Urinary bladder (tissue), 4 donors: Measurements from ENCODE around the gene PNPLA1. TPM values are rescaled to one million over a fixed set of nuclear protein-coding genes. Genes with fewer than 3 reads are reported as not detected.

Experiments used
- DNase-seq: peaks from one replicate; pipeline ENCODE4 v3.0.0-alpha.2; 2015; ENCODE audit errors: extremely low spot score
- H3K27ac ChIP-seq: one replicate; pipeline ENCODE4 v1.5.1; 2013; ENCODE audit warnings: low read depth, mild to moderate bottlenecking, moderate library complexity
- H3K36me3 ChIP-seq: one replicate; pipeline ENCODE4 v1.6.1; 2013; ENCODE audit warnings: mild to moderate bottlenecking, moderate library complexity; ENCODE audit not compliant: insufficient read depth
- H3K4me1 ChIP-seq: one replicate; pipeline ENCODE4 v1.6.1; 2013; ENCODE audit warnings: mild to moderate bottlenecking, moderate library complexity; ENCODE audit not compliant: insufficient read depth
- H3K4me3 ChIP-seq: one replicate; pipeline ENCODE4 v1.5.1; 2013; ENCODE audit warnings: low read depth, low read length
- WGBS: extraction: QIAGEN DNeasy Blood & Tissue Kit; methylation state at CpG from one replicate; pipeline ENCODE4 v1.1.7; 2013; 5-methylcytosine and 5-hydroxymethylcytosine counted together
- polyA plus RNA-seq: library from polyadenylated mRNA; stranded (reverse); fragments of 200-250 nt; gene quantifications from one replicate; pipeline ENCODE4 v1.2.3, GENCODE V29; 2013
- total RNA-seq: library from RNA; depleted of rRNA; stranded (reverse); fragments of >200 nt; gene quantifications from one replicate; pipeline ENCODE4 v1.2.3, GENCODE V29; 2014
- donor health status: healthy with polysubstance abuse.
- donor health status: healthy.

PNPLA1 gene
- not detected for total RNA-seq
- 0.13 TPM for polyA plus RNA-seq

- no peaks in the 10 kb centered on the region for H3K4me1 ChIP-seq
- H3K4me3 ChIP-seq = no peak within 1 kb of the TSS
- H3K36me3 ChIP-seq = no peaks in the 10 kb centered on the region
- no peak for DNase-seq
- 71% methylated on average over 32 of the region's 32 CpGs for WGBS
- H3K27ac ChIP-seq = no peak within 1 kb of the TSS
These were observed at the start of gene PNPLA1 for GRCh38 chr6:36269834-36270705. Gene PNPLA1, plus strand, starts transcription at chr6:36270060. Its CDS starts 400 bp downstream, at chr6:36270460.

GRCh38 chr6:36220226-36220625 is 49.6 kb upstream of the PNPLA1 start:
- Histone ChIP-seq H3K27ac (no peak overlapping the region), H3K36me3 (no peaks in the 10 kb centered on the region), H3K4me1 (peaks cover 1% of the 10 kb centered on the region), H3K4me3 (no peak overlapping the region)
- DNase-seq = no peak
- 64% methylated on average over 4 of the region's 4 CpGs for WGBS

- Histone ChIP-seq H3K4me1 (peaks cover 1% of the 10 kb centered on the region), H3K27ac (no peak overlapping the region), H3K4me3 (no peak overlapping the region), H3K36me3 (no peaks in the 10 kb centered on the region)
- 73% methylated on average over 2 of the region's 2 CpGs for WGBS
- DNase-seq = no peak
These were observed 48.2 kb upstream of the PNPLA1 start for GRCh38 chr6:36221674-36222073.

DNA sequence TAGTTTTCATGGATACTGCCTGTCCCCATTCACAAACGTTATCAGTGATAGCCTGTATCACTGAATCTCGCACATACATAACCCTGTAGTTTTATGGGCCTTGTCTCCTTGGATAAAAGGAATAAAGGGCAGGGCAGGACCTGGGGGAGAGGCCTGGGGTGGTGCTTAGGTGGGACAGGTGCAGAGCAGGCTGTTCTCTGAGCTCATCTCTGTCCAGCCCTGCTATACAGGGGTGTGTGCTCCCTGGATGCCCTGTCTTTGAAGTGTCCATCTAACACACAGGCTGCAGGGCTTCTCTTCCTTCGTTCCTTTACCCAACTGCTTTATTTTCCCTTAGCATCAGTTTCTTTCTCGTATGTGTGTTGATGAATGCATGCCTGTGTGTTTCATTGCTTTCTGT is 46.9 kb upstream of the PNPLA1 start:
- no peak for DNase-seq
- WGBS = 71% methylated on average over 4 of the region's 4 CpGs
- Histone ChIP-seq H3K27ac (no peak overlapping the region), H3K36me3 (no peaks in the 10 kb centered on the region), H3K4me1 (peaks cover 3% of the 10 kb centered on the region), H3K4me3 (no peak overlapping the region)

DNA sequence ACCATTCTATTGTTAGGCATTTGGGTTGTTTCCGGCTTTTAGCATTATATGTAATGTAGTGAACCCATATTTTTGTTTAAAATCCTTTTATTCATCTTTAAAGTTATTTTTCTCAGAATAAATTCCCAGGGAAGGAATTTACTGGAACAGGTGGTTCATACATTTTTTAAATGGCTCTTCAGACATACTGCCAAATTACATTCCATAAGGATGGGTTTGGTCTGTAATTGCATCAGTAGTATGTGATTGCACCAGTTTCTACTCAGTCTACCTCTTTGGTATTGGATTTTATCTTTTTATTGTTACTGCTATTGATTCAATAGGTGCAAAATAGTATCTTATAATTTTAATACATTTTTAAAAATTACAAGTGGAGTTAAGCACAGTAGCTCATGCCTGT is 46.2 kb upstream of the PNPLA1 start:
- no peak for DNase-seq
- WGBS = 94% methylated on average over 1 of the region's 1 CpG
- Histone ChIP-seq H3K4me3 (no peak overlapping the region), H3K36me3 (no peaks in the 10 kb centered on the region), H3K27ac (no peak overlapping the region), H3K4me1 (peaks cover 3% of the 10 kb centered on the region)

- Histone ChIP-seq H3K27ac (no peak overlapping the region), H3K4me3 (no peak overlapping the region), H3K36me3 (no peaks in the 10 kb centered on the region), H3K4me1 (peaks cover 3% of the 10 kb centered on the region)
- WGBS = 81% methylated on average over 5 of the region's 5 CpGs
- DNase-seq = no peak
These were observed 44.9 kb upstream of the PNPLA1 start for GRCh38 chr6:36224918-36225461.

- Histone ChIP-seq H3K4me1 (peaks cover 3% of the 10 kb centered on the region), H3K27ac (no peak overlapping the region), H3K4me3 (no peak overlapping the region), H3K36me3 (no peaks in the 10 kb centered on the region)
- WGBS = 78% methylated on average over 4 of the region's 4 CpGs
- DNase-seq = no peak
These were observed 43.3 kb upstream of the PNPLA1 start for GRCh38 chr6:36226438-36227047.

GRCh38 chr6:36227379-36228228 is 42.3 kb upstream of the PNPLA1 start:
- 54% methylated on average over 1 of the region's 1 CpG for WGBS
- Histone ChIP-seq H3K4me3 (no peak overlapping the region), H3K36me3 (no peaks in the 10 kb centered on the region), H3K27ac (no peak overlapping the region), H3K4me1 (peaks cover 2% of the 10 kb centered on the region)
- DNase-seq = no peak

DNA sequence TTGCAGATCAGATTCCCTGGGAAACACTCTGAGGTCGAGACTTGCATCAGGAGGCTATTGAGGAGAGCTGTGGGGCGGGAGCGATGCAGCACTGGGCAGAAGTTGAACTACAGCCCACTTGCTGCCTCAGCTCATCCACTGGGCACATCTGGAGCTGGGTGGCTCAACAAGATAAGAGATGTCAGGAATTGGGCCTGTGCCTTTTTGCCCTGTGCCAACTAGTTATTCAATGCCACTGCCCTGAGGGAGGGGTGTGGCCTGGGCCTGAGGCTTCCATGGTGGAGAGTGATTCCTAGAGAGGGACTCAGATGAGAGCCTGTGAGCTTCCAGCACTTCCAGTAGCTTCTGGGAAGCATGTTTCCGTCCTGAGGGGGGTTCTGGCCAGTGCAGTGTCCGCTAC is 40.6 kb upstream of the PNPLA1 start:
- WGBS = 96% methylated on average over 5 of the region's 5 CpGs
- Histone ChIP-seq H3K27ac (no peak overlapping the region), H3K4me3 (no peak overlapping the region), H3K36me3 (no peaks in the 10 kb centered on the region), H3K4me1 (peaks cover 2% of the 10 kb centered on the region)
- DNase-seq = no peak

DNA sequence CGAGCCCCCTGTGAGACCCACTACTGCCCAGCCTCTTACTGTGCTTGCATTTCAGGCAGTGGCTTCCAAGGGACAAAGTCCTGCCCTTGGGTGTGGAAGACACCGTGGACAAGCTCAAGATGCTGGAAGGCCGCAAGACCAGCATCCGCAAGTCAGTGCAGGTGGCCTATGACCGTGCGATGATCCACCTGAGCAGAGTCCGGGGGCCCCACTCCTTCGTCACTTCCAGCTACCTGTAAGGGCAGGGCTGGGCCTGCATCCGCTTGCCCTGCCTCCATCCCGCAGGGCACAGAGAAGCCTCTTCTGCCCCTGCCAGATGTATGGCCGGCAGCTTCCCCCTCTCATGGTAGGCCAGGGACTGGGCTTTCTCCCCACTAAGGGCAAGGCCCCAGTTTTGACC is 39.5 kb upstream of the PNPLA1 start:
- Histone ChIP-seq H3K4me3 (no peak overlapping the region), H3K4me1 (peaks cover 2% of the 10 kb centered on the region), H3K36me3 (no peaks in the 10 kb centered on the region), H3K27ac (no peak overlapping the region)
- 93% methylated on average over 11 of the region's 11 CpGs for WGBS
- DNase-seq = no peak

GRCh38 chr6:36232172-36232571 is 37.7 kb upstream of the PNPLA1 start:
- WGBS = 75% methylated on average over 4 of the region's 4 CpGs
- Histone ChIP-seq H3K27ac (no peak overlapping the region), H3K4me3 (no peak overlapping the region), H3K36me3 (no peaks in the 10 kb centered on the region), H3K4me1 (peaks cover 2% of the 10 kb centered on the region)
- DNase-seq = no peak

DNA sequence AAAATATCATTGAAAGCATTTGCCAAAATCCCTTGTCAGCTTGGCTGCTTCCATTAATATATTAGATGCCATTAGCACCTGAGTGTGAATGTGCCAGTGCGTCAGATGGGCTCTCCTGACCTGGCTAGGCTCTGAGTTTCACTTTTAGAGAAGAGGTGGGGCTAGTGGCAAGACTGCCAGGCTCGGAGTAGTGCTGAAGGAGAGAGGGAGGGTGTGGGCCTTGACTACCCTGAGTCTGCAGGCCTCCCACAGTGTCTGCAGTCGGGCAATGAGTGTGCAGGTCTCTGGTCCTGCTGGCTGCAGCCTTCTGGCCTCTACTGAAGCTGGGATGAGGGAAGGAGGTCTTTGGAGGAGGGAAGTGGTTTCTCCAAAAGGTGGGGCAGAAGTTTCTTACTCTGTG is 34.6 kb upstream of the PNPLA1 start:
- Histone ChIP-seq H3K4me1 (no peaks in the 10 kb centered on the region), H3K36me3 (no peaks in the 10 kb centered on the region), H3K4me3 (no peak overlapping the region), H3K27ac (no peak overlapping the region)
- DNase-seq = no peak
- 47% methylated on average over 3 of the region's 3 CpGs for WGBS

GRCh38 chr6:36235862-36236261 is 34.0 kb upstream of the PNPLA1 start:
- WGBS = 93% methylated on average over 17 of the region's 17 CpGs
- no peak for DNase-seq
- no peaks in the 10 kb centered on the region for H3K36me3 ChIP-seq
- H3K4me1 ChIP-seq = no peaks in the 10 kb centered on the region
- H3K27ac ChIP-seq = no peak overlapping the region
- H3K4me3 ChIP-seq = no peak overlapping the region
